Tibial nerve (tissue), 4 donors: ENCODE results near the gene MAP3K7CL. TPM values are rescaled to one million over a fixed set of nuclear protein-coding genes. Genes with fewer than 3 reads are reported as not detected.

Experiments used
- DNase-seq, 2 donors: peaks; one replicate each; pipeline ENCODE4 v3.0.0-alpha.2; 2019; ENCODE audit warnings: low spot score in 2 of 2
- H3K27ac ChIP-seq, 4 donors: fragments of 200-600 bp; sonication (generic) in 3 of 4; one replicate each; pipeline ENCODE4 v1.5.1; 2017 to 2019; ENCODE audit warnings: mild to moderate bottlenecking in 1 of 4
- H3K27me3 ChIP-seq, 2 donors: fragments of 200-600 bp; sonication (generic) in 1 of 2; one replicate each; pipeline versions ENCODE4 v1.5.1 to v1.6.0; 2017 to 2019
- H3K36me3 ChIP-seq, 3 donors: fragments of 200-600 bp; sonication (generic); one replicate each; pipeline ENCODE4 v1.5.1; 2018 to 2019
- H3K4me1 ChIP-seq, 4 donors: fragments of 200-600 bp; sonication (generic) in 3 of 4; one replicate each; pipeline ENCODE4 v1.5.1; 2017 to 2019
- H3K4me3 ChIP-seq, 4 donors: fragments of 200-600 bp; sonication (generic) in 3 of 4; one replicate each; pipeline ENCODE4 v1.5.1; 2017 to 2019; ENCODE audit warnings: mild to moderate bottlenecking in 1 of 4, moderate library complexity in 1 of 4
- H3K9me3 ChIP-seq, 4 donors: fragments of 200-600 bp; sonication (generic) in 3 of 4; one replicate each; pipeline ENCODE4 v1.5.1; 2017 to 2019
- EP300 ChIP-seq, 2 donors: sonication (generic); formaldehyde crosslinking; IDR thresholded peaks; one replicate each; pipeline ENCODE4 v1.6.1; 2017; ENCODE audit warnings: antibody characterized with exemption in 2 of 2, mild to moderate bottlenecking in 1 of 2
- POLR2A ChIP-seq, 2 donors: fragments of 450-650 bp; IDR thresholded peaks; one replicate each; pipeline ENCODE4 v1.6.1; 2017; ENCODE audit warnings: antibody characterized with exemption in 2 of 2, mild to moderate bottlenecking in 2 of 2, moderate library complexity in 2 of 2
- WGBS, 2 donors: methylation state at CpG; one replicate each; pipeline ENCODE4 v1.1.5; 2018; 5-methylcytosine and 5-hydroxymethylcytosine counted together
- total RNA-seq, 4 donors: library from RNA; depleted of rRNA; stranded (reverse); fragments of >200 nt; gene quantifications; one replicate each; pipeline ENCODE4 v1.1.0, GENCODE V29; 2016
- TF ChIP-seq, protein P1 (sequence below), 5 experiments: fragments of 200-600 bp in 3 of 5; fragments of 450-650 bp in 2 of 5; sonication (generic) in 3 of 5; IDR thresholded peaks; one replicate each; pipeline ENCODE4 v1.5.1; 2016 to 2019; ENCODE audit warnings: antibody characterized with exemption in 5 of 5, mild to moderate bottlenecking in 3 of 5, moderate library complexity in 2 of 5

MAP3K7CL gene
- total RNA-seq, 4 donors from 2014 or later: 2.8 to 9.2 (median 5.4) TPM

- TF ChIP-seq POLR2A (IDR thresholded peaks at IDR 0.05) (no peak), EP300 (IDR thresholded peaks at IDR 0.05) (no peak)
- TF ChIP-seq, protein P1, sequence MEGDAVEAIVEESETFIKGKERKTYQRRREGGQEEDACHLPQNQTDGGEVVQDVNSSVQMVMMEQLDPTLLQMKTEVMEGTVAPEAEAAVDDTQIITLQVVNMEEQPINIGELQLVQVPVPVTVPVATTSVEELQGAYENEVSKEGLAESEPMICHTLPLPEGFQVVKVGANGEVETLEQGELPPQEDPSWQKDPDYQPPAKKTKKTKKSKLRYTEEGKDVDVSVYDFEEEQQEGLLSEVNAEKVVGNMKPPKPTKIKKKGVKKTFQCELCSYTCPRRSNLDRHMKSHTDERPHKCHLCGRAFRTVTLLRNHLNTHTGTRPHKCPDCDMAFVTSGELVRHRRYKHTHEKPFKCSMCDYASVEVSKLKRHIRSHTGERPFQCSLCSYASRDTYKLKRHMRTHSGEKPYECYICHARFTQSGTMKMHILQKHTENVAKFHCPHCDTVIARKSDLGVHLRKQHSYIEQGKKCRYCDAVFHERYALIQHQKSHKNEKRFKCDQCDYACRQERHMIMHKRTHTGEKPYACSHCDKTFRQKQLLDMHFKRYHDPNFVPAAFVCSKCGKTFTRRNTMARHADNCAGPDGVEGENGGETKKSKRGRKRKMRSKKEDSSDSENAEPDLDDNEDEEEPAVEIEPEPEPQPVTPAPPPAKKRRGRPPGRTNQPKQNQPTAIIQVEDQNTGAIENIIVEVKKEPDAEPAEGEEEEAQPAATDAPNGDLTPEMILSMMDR (IDR thresholded peaks at IDR 0.05): no peak
- WGBS, 2 donors: 60 to 72% methylated on average over 3 of the region's 3 CpGs
- H3K27ac ChIP-seq: no peak overlapping the region
- H3K4me3 ChIP-seq: no peak overlapping the region
- H3K27me3 ChIP-seq: no peaks in the 10 kb centered on the region
- peaks cover 0 to 33% (median 11%) of the 10 kb centered on the region in 4 donors for H3K4me1 ChIP-seq
- H3K36me3 ChIP-seq: no peaks in the 10 kb centered on the region
- no peaks in the 10 kb centered on the region for H3K9me3 ChIP-seq
- no peak for DNase-seq
These were observed 19.5 kb downstream of the MAP3K7CL start for GRCh38 chr21:29149808-29150425.

GRCh38 chr21:29151931-29152330 is 21.5 kb downstream of the MAP3K7CL start:
- Histone ChIP-seq H3K27ac (no peak overlapping the region), H3K27me3 (no peaks in the 10 kb centered on the region), H3K9me3 (no peaks in the 10 kb centered on the region), H3K4me1 (peaks cover 0 to 13% (median 1%) of the 10 kb centered on the region in 4 donors), H3K36me3 (no peaks in the 10 kb centered on the region), H3K4me3 (no peak overlapping the region)
- WGBS, 2 donors: 80 to 87% methylated on average over 3 of the region's 3 CpGs
- no peak for DNase-seq
- TF ChIP-seq, protein P1 (IDR thresholded peaks at IDR 0.05): no peak
- TF ChIP-seq POLR2A (IDR thresholded peaks at IDR 0.05) (no peak), EP300 (IDR thresholded peaks at IDR 0.05) (no peak)

GRCh38 chr21:29152916-29153315 is 22.5 kb downstream of the MAP3K7CL start:
- Histone ChIP-seq H3K9me3 (no peaks in the 10 kb centered on the region), H3K36me3 (no peaks in the 10 kb centered on the region), H3K27me3 (no peaks in the 10 kb centered on the region), H3K4me3 (no peak overlapping the region), H3K27ac (no peak overlapping the region), H3K4me1 (peaks cover 0 to 10% (median 0%) of the 10 kb centered on the region in 4 donors)
- no peak for DNase-seq
- WGBS, 2 donors: 31 to 45% methylated on average over 1 of the region's 1 CpG
- TF ChIP-seq POLR2A (IDR thresholded peaks at IDR 0.05) (no peak), EP300 (IDR thresholded peaks at IDR 0.05) (no peak)
- TF ChIP-seq, protein P1 (IDR thresholded peaks at IDR 0.05): no peak

DNA sequence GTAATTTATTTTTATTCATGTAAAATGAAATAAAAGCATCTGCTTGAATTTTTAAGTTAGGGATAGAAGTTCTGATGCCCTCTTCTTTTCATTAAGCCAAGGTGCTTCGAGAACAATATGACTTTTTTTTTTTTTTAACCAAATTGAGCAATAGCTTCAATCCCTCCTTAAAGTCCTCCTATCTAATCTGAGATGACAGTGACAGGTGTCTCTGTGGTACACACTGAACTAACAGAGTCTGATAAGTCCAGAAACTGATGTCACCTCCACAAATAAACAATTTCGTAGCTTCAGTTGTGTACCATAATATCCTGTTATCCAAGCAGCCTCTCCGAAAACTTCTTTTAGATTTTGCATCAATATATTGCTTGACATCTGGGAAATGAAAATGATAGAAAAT is 23.8 kb downstream of the MAP3K7CL start:
- DNase-seq: no peak
- 93 to 98% methylated on average over 3 of the region's 3 CpGs for WGBS, 2 donors
- H3K4me3 ChIP-seq: no peak overlapping the region
- no peaks in the 10 kb centered on the region for H3K4me1 ChIP-seq
- no peaks in the 10 kb centered on the region for H3K27me3 ChIP-seq
- no peak overlapping the region for H3K27ac ChIP-seq
- H3K36me3 ChIP-seq: no peaks in the 10 kb centered on the region
- TF ChIP-seq POLR2A (IDR thresholded peaks at IDR 0.05) (no peak), EP300 (IDR thresholded peaks at IDR 0.05) (no peak)
- TF ChIP-seq, protein P1 (IDR thresholded peaks at IDR 0.05): no peak
- no peaks in the 10 kb centered on the region for H3K9me3 ChIP-seq

DNA sequence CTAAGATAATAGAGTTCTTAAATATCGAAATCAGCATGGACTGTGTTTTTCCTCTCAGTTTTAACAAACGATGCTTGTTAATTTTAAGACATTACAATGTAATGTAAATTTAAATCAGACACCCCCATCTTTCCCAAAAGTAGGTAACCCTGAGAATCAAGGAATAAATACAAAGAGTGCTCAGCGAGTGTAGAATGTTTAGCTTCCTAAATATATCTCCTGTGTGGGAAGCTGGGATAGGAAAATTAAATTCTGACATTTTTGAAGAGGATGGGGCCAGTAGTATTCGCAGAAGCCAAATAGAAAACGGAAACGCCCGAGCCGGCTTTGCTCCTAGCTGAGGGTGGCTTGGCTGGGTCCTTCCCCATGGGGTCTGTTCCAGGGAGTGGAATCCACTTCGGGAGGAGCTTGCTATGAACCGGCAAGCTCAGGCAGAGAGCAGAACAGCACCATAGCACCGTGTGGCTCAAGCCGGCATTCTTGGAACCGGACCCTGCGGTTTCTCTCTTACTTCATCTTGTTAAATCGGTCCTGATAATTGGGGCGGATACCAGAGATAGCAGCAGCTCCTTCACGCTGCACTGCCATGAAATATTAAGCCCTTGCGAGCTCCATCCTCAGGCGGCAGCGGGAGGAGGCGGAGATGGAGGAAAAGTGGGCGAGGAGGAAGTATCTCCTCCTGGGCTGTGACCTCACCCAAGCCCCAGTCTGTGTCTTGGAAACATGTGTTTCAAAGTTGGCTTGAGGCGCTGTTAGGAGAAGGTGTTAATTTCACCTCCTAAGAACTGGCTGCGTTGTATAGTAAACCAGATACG is 24.9 kb downstream of the MAP3K7CL start:
- peak overlapping the region in 2 of 4 donors; percentile 12 to 62 for H3K27ac ChIP-seq
- H3K36me3 ChIP-seq: no peaks in the 10 kb centered on the region
- H3K4me1 ChIP-seq: no peaks in the 10 kb centered on the region
- 36 to 44% methylated on average over 25 of the region's 25 CpGs for WGBS, 2 donors
- H3K9me3 ChIP-seq: no peaks in the 10 kb centered on the region
- peak; percentile 23 to 36 for DNase-seq
- no peaks in the 10 kb centered on the region for H3K27me3 ChIP-seq
- TF ChIP-seq POLR2A (IDR thresholded peaks at IDR 0.05) (no peak), EP300 (IDR thresholded peaks at IDR 0.05) (no peak)
- TF ChIP-seq, protein P1 (IDR thresholded peaks at IDR 0.05): no peak
- peak overlapping the region; percentile 3 to 31 (median 18) for H3K4me3 ChIP-seq
